GM21737 (cell line): ENCODE data around the gene TGFB3.
"Not testable (repeated sequence)": the region's sequence is repeated elsewhere in the genome, so short reads cannot be mapped to it uniquely, and the experiment has no call there.

Source experiments
- ATAC-seq: cut with Tn5 transposase; IDR thresholded peaks from one replicate; pipeline ENCODE4 v1.9.1; 2021; ENCODE audit warnings: mild to moderate bottlenecking, moderate library complexity; ENCODE audit not compliant: unreplicated experiment

Gene TGFB3

DNA sequence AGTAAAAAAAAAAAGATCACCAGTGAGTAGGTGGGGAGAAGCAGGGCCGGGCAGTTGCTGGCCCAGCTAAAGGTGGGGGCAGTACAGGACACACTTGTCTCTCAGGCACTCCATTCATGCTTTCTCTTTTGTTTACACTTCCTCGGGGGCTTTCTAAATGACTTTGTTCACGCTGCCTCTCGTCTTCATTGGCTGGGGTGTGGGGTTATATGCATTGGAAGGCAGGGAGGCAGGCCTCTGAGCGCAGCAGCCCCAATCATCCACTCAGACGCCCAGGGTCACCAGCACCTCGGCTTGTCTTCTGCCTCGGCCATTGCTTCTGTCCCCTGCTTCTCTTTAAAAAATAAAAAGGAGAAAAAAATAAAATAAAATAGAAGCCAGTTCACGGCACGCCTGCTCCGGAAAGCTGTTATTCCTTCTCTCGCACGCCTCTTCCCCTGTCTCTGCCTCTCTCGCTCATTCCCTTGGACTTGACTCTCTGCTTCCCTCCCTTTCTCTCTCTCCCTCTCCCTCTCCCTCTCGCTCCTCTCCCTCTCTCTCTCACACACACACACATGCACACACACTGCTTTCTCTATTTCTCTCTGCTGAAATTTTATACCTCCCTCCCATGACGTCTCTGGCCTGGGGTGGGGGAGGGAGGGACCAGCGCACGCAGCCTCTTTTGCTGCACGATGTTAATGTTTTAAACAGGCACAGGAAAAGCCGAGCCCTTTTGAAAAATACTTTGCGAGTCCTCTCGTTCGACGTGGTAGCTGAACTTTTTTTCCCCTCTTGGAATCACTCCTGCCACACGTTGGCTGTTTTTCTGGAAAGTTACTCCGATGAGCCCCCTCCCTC, at the start of gene TGFB3:
TGFB3 (minus strand) TSS at position 570 of the 840 bp plus-strand sequence. CDS start 1,102 bp downstream, outside the sequence.
- peak; percentile 41 for ATAC-seq

DNA sequence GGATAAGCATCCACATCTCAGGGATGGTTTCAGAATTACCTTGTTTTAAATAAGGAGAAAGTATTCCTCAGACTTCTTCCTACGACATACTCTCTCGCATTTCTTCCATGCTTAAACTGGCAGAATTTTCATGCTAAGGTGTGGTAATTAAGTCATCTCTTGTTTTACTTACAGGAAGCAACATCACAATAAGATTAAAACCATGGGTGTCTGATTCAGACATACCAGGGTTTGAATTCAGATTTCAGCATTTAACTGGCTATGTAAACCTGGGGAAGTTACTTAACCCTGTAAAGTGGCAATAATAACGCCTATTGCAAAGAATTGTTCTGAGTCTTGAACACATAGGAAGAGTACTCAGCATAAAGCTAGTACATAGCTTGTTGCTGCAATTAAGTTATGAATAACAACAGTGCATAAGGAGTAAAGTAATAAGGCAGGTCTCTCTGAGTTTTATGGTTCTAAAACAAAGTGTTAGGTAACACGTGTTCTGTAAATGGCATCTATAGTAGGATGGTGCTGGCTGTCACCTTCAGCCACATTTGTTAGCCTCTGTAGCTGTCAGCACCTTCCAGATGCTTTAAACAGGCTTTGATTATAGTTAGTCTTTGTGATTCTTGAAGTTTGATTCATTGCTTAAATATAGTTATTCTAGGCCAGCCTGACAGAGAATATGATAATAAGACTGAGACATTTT, 42.6 kb upstream of the TGFB3 start:
- no peak for ATAC-seq

DNA sequence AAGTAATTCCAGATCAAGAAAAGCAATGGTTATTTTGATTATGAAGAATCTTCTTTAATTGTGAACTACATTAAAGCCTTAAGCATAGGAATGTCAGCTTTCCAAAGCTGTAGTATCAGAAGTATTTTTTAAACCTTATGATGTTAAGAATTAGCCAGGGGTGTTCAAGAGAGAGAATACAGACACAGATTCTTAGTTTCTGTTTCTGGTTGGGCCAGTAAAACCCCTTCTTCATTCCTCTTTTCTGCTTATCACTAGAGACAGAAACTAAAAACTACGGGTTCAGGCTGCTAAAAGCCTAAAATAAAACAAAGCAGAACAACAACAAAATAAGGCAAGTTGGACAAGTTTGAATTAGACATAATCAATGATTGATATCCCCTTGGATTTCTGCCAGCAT, 42.0 kb upstream of the TGFB3 start:
- ATAC-seq, result no peak

- no peak for ATAC-seq
These were observed 41.2 kb upstream of the TGFB3 start for GRCh38 chr14:76022991-76023390.

DNA sequence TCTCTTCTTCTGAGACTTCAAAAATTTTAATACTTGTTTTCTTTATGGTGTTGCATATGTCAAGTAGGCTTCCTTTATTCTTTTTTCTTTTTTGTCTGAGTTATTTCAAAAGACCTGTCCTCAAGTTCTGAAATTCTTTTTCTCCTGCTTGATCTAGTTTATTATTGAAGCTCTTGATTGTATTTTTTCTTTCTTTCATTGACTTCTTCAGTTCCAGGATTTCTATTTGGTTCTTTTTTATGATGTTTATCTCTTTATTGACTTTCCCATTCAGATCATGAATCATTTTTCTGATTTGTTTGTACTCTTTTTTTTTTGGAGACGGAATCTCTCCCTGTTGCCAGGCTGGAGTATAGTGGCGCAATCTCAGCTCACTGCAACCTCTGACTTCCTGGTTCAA, 37.9 kb upstream of the TGFB3 start:
- ATAC-seq, result no peak

DNA sequence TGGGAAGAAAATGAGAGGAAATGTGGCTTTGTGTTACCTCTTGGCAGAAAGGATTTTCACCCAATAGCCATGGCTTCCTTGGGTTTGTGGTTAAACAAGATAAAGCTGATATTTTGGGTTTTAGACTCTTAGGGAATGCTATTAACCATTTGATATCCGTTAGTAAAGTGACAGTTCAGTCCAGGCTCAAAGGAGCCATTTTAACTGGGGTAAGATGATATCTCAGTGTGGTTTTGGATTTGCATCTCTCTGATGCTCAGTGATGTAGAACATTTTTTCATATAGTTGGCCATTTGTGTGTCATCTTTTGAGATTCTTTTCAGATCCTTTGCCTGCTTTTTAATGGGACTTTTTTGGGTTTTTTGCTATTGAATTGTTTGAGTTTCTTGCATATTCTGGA, 33.9 kb upstream of the TGFB3 start:
- no peak for ATAC-seq

DNA sequence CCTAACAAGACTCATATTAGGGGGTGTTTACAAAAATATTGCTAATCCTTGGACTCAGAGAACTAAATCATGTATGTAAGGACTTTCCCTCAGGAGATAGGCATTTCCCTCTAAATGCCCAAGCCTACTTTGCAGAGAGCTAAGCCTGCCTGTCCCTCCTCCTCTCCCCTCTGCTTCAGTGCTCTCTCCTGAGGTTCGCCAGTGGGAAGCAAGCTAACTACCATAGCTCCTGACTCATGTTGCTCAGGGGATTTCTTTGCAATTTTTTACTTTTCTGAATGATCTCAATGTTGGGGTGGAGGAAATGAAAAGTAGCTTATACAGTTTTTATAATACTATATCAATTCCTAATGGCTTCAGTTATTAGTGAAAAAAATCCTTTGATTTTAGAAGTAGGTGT, 33.4 kb upstream of the TGFB3 start:
- no peak for ATAC-seq

DNA sequence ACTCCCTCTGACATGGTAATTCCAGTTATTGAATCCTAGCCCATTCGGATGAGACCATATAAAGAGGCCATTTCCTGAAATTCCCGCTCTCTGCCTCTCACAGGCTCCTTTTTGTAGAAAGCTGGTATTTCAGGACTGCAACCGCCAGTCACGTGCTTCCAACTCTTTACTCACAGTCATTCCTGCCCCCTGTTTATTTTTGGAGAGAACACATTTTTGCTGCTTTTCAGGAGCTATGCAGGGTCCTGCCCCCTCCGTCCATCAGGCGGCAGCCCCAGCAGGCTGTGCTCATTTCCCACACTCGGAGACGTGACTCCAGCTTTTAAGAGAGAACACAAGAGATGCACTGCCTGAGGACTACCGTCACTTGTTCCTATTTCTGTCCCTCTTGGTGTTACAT, 30.6 kb upstream of the TGFB3 start:
- ATAC-seq, result no peak

- no peak for ATAC-seq
These were observed 30.1 kb upstream of the TGFB3 start for GRCh38 chr14:76011930-76012329.

DNA sequence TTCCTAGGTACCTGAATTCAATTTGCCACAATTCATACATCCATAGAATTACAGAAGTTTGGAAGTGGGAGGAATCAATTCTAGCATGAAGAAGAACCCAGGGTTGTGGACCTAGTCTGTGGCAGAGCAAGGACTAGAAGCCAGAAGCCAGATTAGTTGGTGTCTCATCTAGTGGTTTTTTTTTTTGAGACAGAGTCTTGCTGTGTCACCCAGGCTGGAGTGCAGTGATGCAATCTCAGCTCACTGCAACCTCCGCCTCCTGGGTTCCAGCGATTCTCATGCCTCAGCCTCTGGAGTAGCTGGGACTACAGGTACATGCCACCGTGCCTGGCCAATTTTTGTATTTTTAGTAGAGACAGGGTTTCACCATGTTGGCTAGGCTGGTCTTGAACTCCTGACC, 27.8 kb upstream of the TGFB3 start:
- ATAC-seq, result not testable (repeated sequence)

- no peak for ATAC-seq
These were observed 26.1 kb upstream of the TGFB3 start for GRCh38 chr14:76007852-76008251.

DNA sequence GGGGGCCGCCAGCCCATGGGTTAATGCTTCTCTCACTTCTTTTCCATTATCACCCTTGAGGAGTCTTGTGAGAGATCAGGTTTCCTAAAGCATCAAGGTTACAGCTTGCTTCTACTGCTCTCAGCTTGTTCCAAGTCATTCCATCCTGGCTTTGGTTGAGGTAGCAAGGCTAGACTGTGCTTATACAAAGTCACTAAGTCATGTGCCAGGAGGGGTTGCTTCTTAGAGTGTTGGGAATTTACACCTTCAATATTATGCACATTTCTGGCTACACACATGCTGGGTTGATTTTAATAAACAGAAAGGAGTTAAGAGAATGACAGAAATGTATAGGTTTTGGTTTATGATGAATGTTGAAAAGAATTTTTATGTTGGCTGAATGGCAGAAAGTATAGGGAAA, 25.6 kb upstream of the TGFB3 start:
- ATAC-seq, result no peak

- ATAC-seq, result no peak
These were observed 24.5 kb upstream of the TGFB3 start for GRCh38 chr14:76006253-76006652.

DNA sequence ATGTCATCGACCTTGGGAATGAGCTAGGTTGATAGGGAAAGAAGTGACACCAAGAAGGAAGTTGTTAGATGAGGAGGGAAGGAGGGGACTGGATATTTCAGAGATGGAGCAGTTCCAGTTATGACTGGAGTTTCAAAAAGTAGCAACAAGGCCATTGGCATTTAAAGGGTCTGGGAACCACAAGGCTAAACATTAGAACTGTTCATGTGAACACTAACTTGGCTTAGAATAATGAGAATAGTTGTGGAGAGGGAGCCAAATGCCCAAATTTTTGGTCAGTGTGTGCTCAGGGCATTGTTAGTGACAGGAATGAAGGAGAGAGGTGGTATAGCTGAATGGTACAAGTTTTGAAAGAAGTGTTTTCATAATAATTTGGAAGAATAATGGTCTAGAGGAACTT, 20.6 kb upstream of the TGFB3 start:
- no peak for ATAC-seq

DNA sequence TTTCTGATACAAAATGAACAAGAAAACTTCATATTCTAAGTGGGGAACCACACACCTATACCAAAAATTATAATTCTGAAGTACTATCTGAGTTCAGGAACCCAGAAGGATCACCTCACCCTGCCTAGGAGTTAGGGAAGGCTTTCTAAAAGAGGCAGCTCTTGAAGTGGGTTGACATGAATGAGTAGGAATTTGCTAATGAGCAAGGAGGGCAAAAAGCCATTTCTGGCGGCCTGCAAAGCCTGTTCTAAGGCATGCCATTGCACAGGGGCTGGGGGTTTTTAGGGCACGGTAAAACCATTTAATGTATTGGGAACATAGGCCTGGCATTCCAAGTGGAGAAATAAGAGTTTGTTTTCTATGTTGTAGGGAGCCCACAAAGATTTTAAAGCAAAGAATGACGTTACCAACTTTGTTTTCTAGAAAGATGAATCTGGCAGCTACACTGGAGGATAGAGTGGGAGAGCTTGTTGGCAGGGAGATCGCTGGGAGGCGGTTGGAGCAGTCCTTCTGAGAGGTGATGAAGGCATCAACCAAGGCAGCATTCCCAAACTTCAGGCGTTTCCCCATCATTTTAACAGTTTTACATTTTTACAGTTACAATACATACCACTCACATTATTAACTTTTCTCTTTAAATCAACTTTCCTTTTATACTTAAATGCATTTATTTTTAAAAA, 17.9 kb upstream of the TGFB3 start:
- ATAC-seq, result no peak

- ATAC-seq, result no peak
These were observed 14.7 kb upstream of the TGFB3 start for GRCh38 chr14:75996488-75996887.

DNA sequence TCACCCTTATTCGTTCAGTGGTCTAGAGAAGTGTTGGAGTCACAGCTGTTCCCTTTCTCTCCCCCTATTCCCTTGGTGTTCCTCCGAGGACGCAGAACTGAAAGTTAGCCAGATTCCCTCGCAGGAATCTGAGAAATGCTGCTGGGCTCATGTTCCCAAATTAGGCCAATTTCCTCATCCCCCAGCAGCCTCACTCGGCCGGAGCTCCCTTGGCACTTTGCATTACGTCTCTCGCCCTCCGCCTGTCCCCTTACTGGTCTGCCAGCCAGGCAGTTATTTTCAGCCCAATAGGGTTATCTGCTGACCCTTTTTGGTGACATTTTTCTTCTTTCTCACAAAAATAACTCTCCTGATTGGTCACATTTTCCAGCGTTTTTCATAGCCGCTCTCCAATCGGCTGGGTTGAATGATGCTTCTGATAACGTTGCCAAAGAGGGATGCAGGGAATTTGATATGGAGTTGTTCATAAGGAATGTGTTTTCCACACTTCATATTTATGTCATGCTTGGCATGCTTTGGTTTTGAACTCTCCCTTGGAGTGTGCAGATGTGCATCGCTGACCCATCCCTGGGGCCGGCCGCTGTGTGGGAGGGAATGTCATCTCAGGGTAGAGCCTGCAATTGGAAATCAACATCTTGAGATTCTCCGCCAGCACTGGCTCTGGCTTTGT, 13.7 kb upstream of the TGFB3 start:
- no peak for ATAC-seq

- peak; percentile 56 for ATAC-seq
These were observed 11.8 kb upstream of the TGFB3 start for GRCh38 chr14:75993567-75994041.

DNA sequence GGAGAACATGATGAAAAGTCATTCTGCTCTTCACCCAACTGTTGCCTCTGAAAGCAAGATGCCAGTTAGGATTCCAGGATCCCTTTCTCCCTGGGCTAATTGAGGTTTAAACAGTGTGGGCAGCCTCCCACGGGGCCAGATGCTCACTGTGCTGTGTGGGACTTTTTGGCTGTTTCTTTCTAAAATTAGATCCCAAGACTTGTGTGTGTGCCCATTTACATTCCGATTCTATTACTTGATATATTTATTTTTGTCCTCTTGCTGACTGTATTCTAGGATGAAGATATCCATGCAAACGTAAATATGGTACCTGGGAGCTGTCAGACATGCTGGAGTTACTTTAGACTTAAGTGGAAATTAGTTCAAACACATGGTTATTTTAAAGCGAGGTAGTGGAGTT, 10.0 kb upstream of the TGFB3 start:
- no peak for ATAC-seq

DNA sequence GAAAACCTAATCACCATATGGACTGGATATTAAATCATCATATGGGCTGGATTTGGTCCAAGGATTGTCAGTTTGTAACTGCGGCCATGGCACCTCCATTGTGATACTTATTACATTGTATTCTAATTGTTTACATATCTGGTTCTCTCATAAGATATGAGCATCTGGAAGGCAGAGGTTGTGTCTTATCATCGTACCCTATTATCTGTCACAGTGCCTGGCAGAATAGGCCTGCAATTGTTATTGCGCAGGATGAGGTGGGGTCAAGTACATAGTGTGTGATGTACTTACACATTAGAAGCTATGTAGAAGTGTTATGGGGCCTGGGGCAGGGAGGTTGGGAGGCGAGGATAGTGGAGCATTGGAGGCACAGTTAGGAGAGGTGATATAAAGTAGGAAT, 8.5 kb upstream of the TGFB3 start:
- no peak for ATAC-seq

DNA sequence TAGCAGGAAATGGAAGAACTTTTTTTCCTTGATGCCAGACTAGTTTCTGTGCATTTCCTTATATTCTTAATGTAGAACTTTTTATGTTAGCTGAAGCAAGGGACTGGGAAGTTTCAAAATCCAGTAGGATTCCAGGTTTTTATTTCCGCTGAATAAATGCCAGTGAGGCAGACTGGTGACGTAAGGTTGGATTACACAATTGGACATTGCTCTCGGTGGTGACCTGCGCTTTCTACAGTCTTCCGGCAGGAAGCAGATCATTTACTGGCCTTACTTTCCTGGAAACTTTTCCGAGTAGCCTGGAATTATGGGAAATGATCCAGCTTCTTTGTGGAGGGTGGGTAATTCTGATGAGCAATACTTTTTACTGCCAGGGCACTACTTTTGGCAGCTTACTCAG, 7.3 kb upstream of the TGFB3 start:
- no peak for ATAC-seq
